OCI-LY7 (cell line): Measurements from ENCODE around the gene GLCE. TPM values are rescaled to one million over a fixed set of nuclear protein-coding genes. Genes with fewer than 3 reads are reported as not detected.
A peak's percentile ranks its signal among the peaks of the same experiment; 100 is the strongest.

ENCODE experiments used
- BruUV-seq: library from RNA; stranded (reverse); fragments of 400-500 nt; replicated peaks from 2 replicates; lab custom pipeline; 2021; lab: Mats Ljungman, UMichigan
- CTCF ChIA-PET: fragments of 300-600 bp; sonication (Branson Sonifier 250); formaldehyde crosslinking; loops from one replicate; lab custom pipeline; 2022; ENCODE audit warnings: antibody characterized with exemption; ENCODE audit not compliant: unreplicated experiment; lab: Charles Lee
- POLR2A ChIA-PET: fragments of 300-600 bp; sonication (Branson Sonifier 250); formaldehyde crosslinking; loops from one replicate; lab custom pipeline; 2022; ENCODE audit warnings: antibody characterized with exemption; lab: Charles Lee
- DNase-seq: peaks from one replicate; pipeline ENCODE4 v3.0.0-alpha.2; 2015; ENCODE audit warnings: low spot score
- H2AFZ ChIP-seq: fragments of 200-600 bp; sonication (generic), shearing (Covaris generic); 2 replicates; pipeline ENCODE4 v1.6.1; 2014; ENCODE audit warnings: mild to moderate bottlenecking, antibody characterized with exemption, low read length, moderate library complexity
- H3K27ac ChIP-seq: fragments of 200-600 bp; sonication (generic); 2 replicates; pipeline ENCODE4 v1.5.1; 2014; ENCODE audit warnings: mixed run types, low read depth, mild to moderate bottlenecking, moderate library complexity, low read length, inconsistent platforms; ENCODE audit not compliant: poor library complexity, severe bottlenecking
- H3K36me3 ChIP-seq: fragments of 200-600 bp; sonication (generic); 2 replicates; pipeline ENCODE4 v1.6.1; 2014; ENCODE audit warnings: mild to moderate bottlenecking, antibody characterized with exemption, low read length, moderate library complexity, mixed read lengths; ENCODE audit not compliant: insufficient read depth
- H3K4me1 ChIP-seq: fragments of 200-600 bp; sonication (generic); 2 replicates; pipeline ENCODE4 v1.5.1; 2014; ENCODE audit warnings: mild to moderate bottlenecking, low read length; ENCODE audit not compliant: insufficient read depth, poor library complexity, severe bottlenecking
- H3K4me2 ChIP-seq: fragments of 200-600 bp; sonication (generic); 2 replicates; pipeline ENCODE4 v1.6.1; 2014; ENCODE audit warnings: mild to moderate bottlenecking, low read length
- H3K4me3 ChIP-seq: fragments of 200-600 bp; sonication (generic); 2 replicates; pipeline ENCODE4 v1.5.1; 2014; ENCODE audit warnings: mild to moderate bottlenecking, low read depth, low read length; ENCODE audit not compliant: poor library complexity, severe bottlenecking
- H3K79me2 ChIP-seq: fragments of 200-600 bp; sonication (generic); 2 replicates; pipeline ENCODE4 v1.6.1; 2016; ENCODE audit warnings: low read depth, mild to moderate bottlenecking, low read length, moderate library complexity, mixed read lengths; ENCODE audit not compliant: insufficient read depth
- H3K9me2 ChIP-seq: fragments of 200-600 bp; sonication (generic); 2 replicates; pipeline ENCODE4 v1.6.1; 2016; ENCODE audit warnings: mild to moderate bottlenecking, low read length, mixed read lengths; ENCODE audit not compliant: insufficient read depth
- H3K9me3 ChIP-seq: fragments of 200-600 bp; sonication (generic); 2 replicates; pipeline ENCODE4 v1.6.1; 2014; ENCODE audit warnings: mild to moderate bottlenecking, mixed run types, low read length, mixed read lengths
- H4K20me1 ChIP-seq: fragments of 200-600 bp; sonication (generic); 2 replicates; pipeline ENCODE4 v1.6.1; 2014; ENCODE audit warnings: mild to moderate bottlenecking, antibody characterized with exemption, low read length, moderate library complexity, mixed read lengths; ENCODE audit not compliant: insufficient read depth
- CTCF ChIP-seq: fragments of 200-600 bp; sonication (generic); conservative IDR thresholded peaks from 2 replicates; pipeline ENCODE4 v1.5.1; 2014; ENCODE audit warnings: mild to moderate bottlenecking, antibody characterized with exemption, low read length, moderate library complexity, mixed read lengths
- EZH2phosphoT487 ChIP-seq: fragments of 200-600 bp; sonication (generic); IDR thresholded peaks from 2 replicates; pipeline ENCODE4 v1.6.1; 2018; ENCODE audit warnings: low read depth, borderline replicate concordance, mild to moderate bottlenecking, mixed run types, antibody characterized with exemption, low read length, moderate library complexity, mixed read lengths
- intact Hi-C: fragments of 100-400 bp; cut with micrococcal nuclease; formaldehyde crosslinking; loops from one replicate; pipeline ENCODE4 v1.10.0; 2022; ENCODE audit not compliant: unreplicated experiment
- total RNA-seq, 2 experiments: library from RNA; depleted of rRNA in 1 of 2; stranded (reverse); fragments of >200 nt in 1 of 2; shearing (Covaris generic) in 1 of 2; gene quantifications; 2 replicates each; pipeline ENCODE4 v1.2.3, GENCODE V29; 2014 to 2022

GLCE gene
- total RNA-seq, 2 experiments from 2014 or later: 7.0 to 7.1 TPM

GRCh38 chr15:69265347-69265955 is 105.0 kb downstream of the GLCE start:
- no peaks in the 10 kb centered on the region for H3K79me2 ChIP-seq
- no peaks in the 10 kb centered on the region for H3K36me3 ChIP-seq
- H3K27ac ChIP-seq: no peak overlapping the region
- ChIA-PET POLR2A (interaction anchor here (0.6 kb wide), 1 partner anchor 48 kb away, joined by 3 read pairs; no protein-coding TSS in a partner anchor), CTCF (no interaction called here)
- H3K4me3 ChIP-seq: no peak overlapping the region
- no peaks in the 10 kb centered on the region for H3K9me3 ChIP-seq
- BruUV-seq: no TSS peak
- H3K4me1 ChIP-seq: no peaks in the 10 kb centered on the region
- H4K20me1 ChIP-seq: 0 out of 2 replicates have a peak, but pooled peaks cover 5% of the 10 kb centered on the region
- H3K4me2 ChIP-seq: no peak overlapping the region
- no peak overlapping the region for H2AFZ ChIP-seq
- no peaks in the 10 kb centered on the region for H3K9me2 ChIP-seq
- peak; percentile 47 for DNase-seq
- TF ChIP-seq EZH2phosphoT487: no peak
- TF ChIP-seq CTCF: peak; percentile 85
- intact Hi-C loops: loop anchor here (2.0 kb wide), 1 partner anchor 207 kb away; no protein-coding TSS in a partner anchor

- no peaks in the 10 kb centered on the region for H3K79me2 ChIP-seq
- ChIA-PET POLR2A (interaction anchor here (0.6 kb wide), 1 partner anchor 98 kb away, joined by 3 read pairs; no protein-coding TSS in a partner anchor), CTCF (no interaction called here)
- intact Hi-C loops: no loop called here
- no peaks in the 10 kb centered on the region for H3K9me3 ChIP-seq
- no peak for DNase-seq
- no peaks in the 10 kb centered on the region for H3K36me3 ChIP-seq
- H3K27ac ChIP-seq: no peak overlapping the region
- no peak for TF ChIP-seq EZH2phosphoT487
- no peak for TF ChIP-seq CTCF
- H3K4me3 ChIP-seq: no peak overlapping the region
- no peak overlapping the region for H2AFZ ChIP-seq
- no peaks in the 10 kb centered on the region for H3K9me2 ChIP-seq
- no peaks in the 10 kb centered on the region for H4K20me1 ChIP-seq
- H3K4me2 ChIP-seq: no peak overlapping the region
- BruUV-seq: no TSS peak
- no peaks in the 10 kb centered on the region for H3K4me1 ChIP-seq
These were observed 110.8 kb downstream of the GLCE start for GRCh38 chr15:69271217-69271616.

GRCh38 chr15:69272139-69272538 is 111.7 kb downstream of the GLCE start:
- no peak for DNase-seq
- Histone ChIP-seq H3K4me3 (no peak overlapping the region), H3K27ac (no peak overlapping the region), H3K4me2 (no peak overlapping the region), H4K20me1 (no peaks in the 10 kb centered on the region), H3K79me2 (no peaks in the 10 kb centered on the region), H2AFZ (no peak overlapping the region), H3K9me2 (no peaks in the 10 kb centered on the region), H3K36me3 (no peaks in the 10 kb centered on the region), H3K9me3 (no peaks in the 10 kb centered on the region), H3K4me1 (no peaks in the 10 kb centered on the region)
- POLR2A ChIA-PET: no interaction called here
- no TSS peak for BruUV-seq
- intact Hi-C loops: no loop called here
- no peak for TF ChIP-seq CTCF
- no peak for TF ChIP-seq EZH2phosphoT487
- CTCF ChIA-PET: no interaction called here
